GM19467 (cell line): ENCODE results near the gene RETSAT.
"Not testable (repeated sequence)": the region's sequence is repeated elsewhere in the genome, so short reads cannot be mapped to it uniquely, and the experiment has no call there.

Experiments
- ATAC-seq: cut with Tn5 transposase; IDR thresholded peaks from one replicate; pipeline ENCODE4 v1.9.1; 2021; ENCODE audit warnings: mild to moderate bottlenecking, moderate library complexity; ENCODE audit not compliant: unreplicated experiment

RETSAT gene

GRCh38 chr2:85380048-85380447 lies 25.7 kb upstream of the RETSAT start:
- ATAC-seq, result no peak

GRCh38 chr2:85378257-85378656 lies 23.9 kb upstream of the RETSAT start:
- ATAC-seq, result no peak

GRCh38 chr2:85377083-85377482 lies 22.8 kb upstream of the RETSAT start:
- ATAC-seq, result no peak

GRCh38 chr2:85376291-85377065 lies 22.1 kb upstream of the RETSAT start:
- no peak for ATAC-seq

GRCh38 chr2:85371045-85371444 lies 16.7 kb upstream of the RETSAT start:
- ATAC-seq, result no peak

- no peak for ATAC-seq
These were observed 15.2 kb upstream of the RETSAT start for GRCh38 chr2:85369500-85369899.

GRCh38 chr2:85368921-85369320 lies 14.6 kb upstream of the RETSAT start:
- no peak for ATAC-seq

GRCh38 chr2:85367180-85367579 lies 12.9 kb upstream of the RETSAT start:
- no peak for ATAC-seq

GRCh38 chr2:85362653-85363387 lies 8.5 kb upstream of the RETSAT start:
- ATAC-seq, result not testable (repeated sequence)

- no peak for ATAC-seq
These were observed 3.4 kb upstream of the RETSAT start for GRCh38 chr2:85357736-85358135.

GRCh38 chr2:85356186-85356585 lies 1.9 kb upstream of the RETSAT start:
- no peak for ATAC-seq

GRCh38 chr2:85355521-85355920 lies 1.2 kb upstream of the RETSAT start:
- ATAC-seq, result no peak

- ATAC-seq, result peak; percentile 4
These were observed 714 bp upstream of the RETSAT start for GRCh38 chr2:85355073-85355410.

GRCh38 chr2:85353876-85354285 lies 447 bp downstream of the RETSAT start:
- ATAC-seq, result no peak

- no peak for ATAC-seq
These were observed 6.7 kb downstream of the RETSAT start for GRCh38 chr2:85347599-85347998.

- ATAC-seq, result no peak
These were observed 9.9 kb downstream of the RETSAT start for GRCh38 chr2:85344356-85344954.

GRCh38 chr2:85343207-85343895 lies 11.0 kb downstream of the RETSAT start:
- not testable (repeated sequence) for ATAC-seq

- no peak for ATAC-seq
These were observed 12.2 kb downstream of the RETSAT start for GRCh38 chr2:85342156-85342555.

GRCh38 chr2:85341269-85342029 lies 12.9 kb downstream of the RETSAT start:
- ATAC-seq, result no peak

- ATAC-seq, result no peak
These were observed 14.1 kb downstream of the RETSAT start for GRCh38 chr2:85340034-85340892.
